Tibial nerve (tissue), 4 donors: ENCODE results near the gene EIF1AD.

Source experiments
- EP300 ChIP-seq, 2 donors: sonication (generic); formaldehyde crosslinking; IDR thresholded peaks; one replicate each; pipeline ENCODE4 v1.6.1; 2017; ENCODE audit warnings: antibody characterized with exemption in 2 of 2, mild to moderate bottlenecking in 1 of 2
- TF ChIP-seq, protein P1 (sequence below), 5 experiments: fragments of 200-600 bp in 3 of 5; fragments of 450-650 bp in 2 of 5; sonication (generic) in 3 of 5; IDR thresholded peaks; one replicate each; pipeline ENCODE4 v1.5.1; 2016 to 2019; ENCODE audit warnings: antibody characterized with exemption in 5 of 5, mild to moderate bottlenecking in 3 of 5, moderate library complexity in 2 of 5

DNA sequence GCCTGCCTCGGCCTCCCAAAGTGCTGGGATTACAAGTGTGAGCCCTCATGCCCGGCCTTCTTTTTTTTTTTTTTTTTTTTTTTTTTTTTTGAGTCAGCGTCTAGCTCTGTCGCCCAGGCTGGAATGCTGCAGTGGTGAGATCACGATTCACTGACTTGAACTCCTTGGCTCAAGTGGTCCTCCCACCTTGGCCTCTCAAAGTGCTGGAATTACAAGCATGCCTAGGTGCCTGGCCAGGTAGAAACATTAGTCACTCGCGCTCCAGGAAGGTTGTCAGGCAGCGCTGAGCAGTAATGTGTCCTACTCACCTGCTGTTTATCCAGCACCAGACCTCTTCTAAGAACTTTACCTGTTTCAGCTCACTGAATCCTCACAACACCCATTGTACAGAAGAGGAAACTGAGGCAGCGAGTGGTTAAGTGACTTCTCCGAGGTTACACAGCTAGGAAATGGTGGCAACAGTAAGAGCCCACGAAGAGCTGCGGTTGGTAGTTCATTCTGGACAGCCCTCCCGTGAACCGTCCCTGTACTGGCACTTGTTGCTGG lies 9.4 kb upstream of the EIF1AD start:
- TF ChIP-seq, protein P1, sequence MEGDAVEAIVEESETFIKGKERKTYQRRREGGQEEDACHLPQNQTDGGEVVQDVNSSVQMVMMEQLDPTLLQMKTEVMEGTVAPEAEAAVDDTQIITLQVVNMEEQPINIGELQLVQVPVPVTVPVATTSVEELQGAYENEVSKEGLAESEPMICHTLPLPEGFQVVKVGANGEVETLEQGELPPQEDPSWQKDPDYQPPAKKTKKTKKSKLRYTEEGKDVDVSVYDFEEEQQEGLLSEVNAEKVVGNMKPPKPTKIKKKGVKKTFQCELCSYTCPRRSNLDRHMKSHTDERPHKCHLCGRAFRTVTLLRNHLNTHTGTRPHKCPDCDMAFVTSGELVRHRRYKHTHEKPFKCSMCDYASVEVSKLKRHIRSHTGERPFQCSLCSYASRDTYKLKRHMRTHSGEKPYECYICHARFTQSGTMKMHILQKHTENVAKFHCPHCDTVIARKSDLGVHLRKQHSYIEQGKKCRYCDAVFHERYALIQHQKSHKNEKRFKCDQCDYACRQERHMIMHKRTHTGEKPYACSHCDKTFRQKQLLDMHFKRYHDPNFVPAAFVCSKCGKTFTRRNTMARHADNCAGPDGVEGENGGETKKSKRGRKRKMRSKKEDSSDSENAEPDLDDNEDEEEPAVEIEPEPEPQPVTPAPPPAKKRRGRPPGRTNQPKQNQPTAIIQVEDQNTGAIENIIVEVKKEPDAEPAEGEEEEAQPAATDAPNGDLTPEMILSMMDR (IDR thresholded peaks at IDR 0.05) = no peak
- no peak for TF ChIP-seq EP300 (IDR thresholded peaks at IDR 0.05)
